HepG2 (cell line): ENCODE results near the gene ALK.

ENCODE experiments used
- CHD2 ChIP-seq: IDR thresholded peaks from 2 replicates; pipeline ENCODE4 v1.6.1; 2011; ENCODE audit warnings: low read depth, low read length, improper control_type of control experiment
- CTCF ChIP-seq: sonication (generic); formaldehyde crosslinking; IDR thresholded peaks from 2 replicates; pipeline ENCODE4 v1.5.0; 2020; ENCODE audit warnings: mild to moderate bottlenecking, missing genetic modification reagents, moderate library complexity
- EZH2 ChIP-seq: conservative IDR thresholded peaks from 2 replicates; pipeline ENCODE4 v1.6.1; 2012; ENCODE audit warnings: mild to moderate bottlenecking, low read depth, low read length, moderate library complexity
- GABPA ChIP-seq, 2 experiments: IDR thresholded peaks; 2 replicates each; pipeline ENCODE4 v1.6.1; 2011 to 2016; ENCODE audit warnings: low read depth in 2 of 2, low read length in 1 of 2, missing biosample characterization in 1 of 2, missing genetic modification characterization in 1 of 2
- HOMEZ ChIP-seq: IDR thresholded peaks from 2 replicates; pipeline ENCODE4 v1.6.1; 2016; ENCODE audit warnings: low read depth
- MAF1 ChIP-seq: sonication (generic); formaldehyde crosslinking; IDR thresholded peaks from 2 replicates; pipeline ENCODE4 v1.5.0; 2020; ENCODE audit warnings: missing genetic modification reagents, borderline replicate concordance
- MIXL1 ChIP-seq: IDR thresholded peaks from 2 replicates; pipeline ENCODE4 v1.6.1; 2016
- RAD51 ChIP-seq: fragments of 450-650 bp; IDR thresholded peaks from 2 replicates; pipeline ENCODE4 v1.6.1; 2016; ENCODE audit warnings: borderline replicate concordance
- RNF2 ChIP-seq: fragments of 450-650 bp; conservative IDR thresholded peaks from 2 replicates; pipeline ENCODE4 v1.6.1; 2016; ENCODE audit warnings: low read depth
- USF2 ChIP-seq, 2 experiments: sonication (generic) in 1 of 2; formaldehyde crosslinking in 1 of 2; IDR thresholded peaks; 2 replicates each; pipeline versions ENCODE4 v1.5.1 to v1.6.1; 2011 to 2020; ENCODE audit warnings: borderline replicate concordance in 1 of 2, low read depth in 1 of 2, low read length in 1 of 2, mild to moderate bottlenecking in 1 of 2, missing genetic modification reagents in 1 of 2, moderate library complexity in 1 of 2
- ZBED4 ChIP-seq: sonication (generic); formaldehyde crosslinking; IDR thresholded peaks from 2 replicates; pipeline ENCODE4 v1.4.0; 2020; ENCODE audit warnings: missing genetic modification reagents, borderline replicate concordance
- ZNF546 ChIP-seq: sonication (generic); formaldehyde crosslinking; conservative IDR thresholded peaks from 2 replicates; pipeline ENCODE4 v1.8.1; 2023; ENCODE audit warnings: mild to moderate bottlenecking, missing genetic modification reagents

GRCh38 chr2:29573612-29574011 is 347.8 kb downstream of the ALK start:
- TF ChIP-seq HOMEZ (no peak), ZNF546 (CRISPR knock-in tag) (no peak), EZH2 (no peak), CTCF (CRISPR knock-in tag) (no peak), MIXL1 (CRISPR knock-in tag) (no peak), RNF2 (no peak), GABPA (IDR thresholded peaks at IDR 0.05; ENCODE audit: low read depth, low read length) (no peak), GABPA (CRISPR knock-in tag; IDR thresholded peaks at IDR 0.05; ENCODE audit: low read depth) (no peak), CHD2 (no peak), USF2 (IDR thresholded peaks at IDR 0.05; ENCODE audit: low read depth, low read length) (no peak), USF2 (CRISPR knock-in tag; IDR thresholded peaks at IDR 0.05; ENCODE audit: borderline replicate concordance) (no peak), MAF1 (CRISPR knock-in tag) (no peak), ZBED4 (CRISPR knock-in tag) (no peak), RAD51 (no peak)
